Coronary artery (tissue), 2 donors: Measurements from ENCODE around the gene FSD2.
A peak's percentile ranks its signal among the peaks of the same experiment; 100 is the strongest.

Experiments used
- DNase-seq: peaks from one replicate; pipeline ENCODE4 v3.0.0-alpha.2; 2017; ENCODE audit warnings: low spot score
- H3K27ac ChIP-seq, 2 donors: fragments of 200-600 bp; sonication (generic); one replicate each; pipeline ENCODE4 v1.5.1; 2016 to 2019
- H3K4me3 ChIP-seq: fragments of 200-600 bp; sonication (generic); 2 replicates; pipeline ENCODE4 v1.5.1; 2016; ENCODE audit warnings: mild to moderate bottlenecking, moderate library complexity
- CTCF ChIP-seq: fragments of 200-600 bp; sonication (generic); IDR thresholded peaks from one replicate; pipeline ENCODE4 v1.5.1; 2019; ENCODE audit warnings: antibody characterized with exemption

The FSD2 gene

GRCh38 chr15:82812994-82813393 lies 7.1 kb upstream of the FSD2 start:
- TF ChIP-seq CTCF, result no peak
- Histone ChIP-seq H3K4me3 (no peak overlapping the region), H3K27ac (no peak overlapping the region)
- no peak for DNase-seq

- Histone ChIP-seq H3K4me3 (peak overlapping the region; percentile 94), H3K27ac (peak overlapping the region; percentile 99 to 100)
- DNase-seq, result no peak
- no peak for TF ChIP-seq CTCF
Observed at GRCh38 chr15:82810890-82811426, 5.1 kb upstream of the FSD2 start.

- TF ChIP-seq CTCF, result no peak
- H3K4me3 ChIP-seq, result peak overlapping the region; percentile 94
- DNase-seq, result no peak
Observed at GRCh38 chr15:82810061-82810889, 4.4 kb upstream of the FSD2 start.

GRCh38 chr15:82809308-82810060 lies 3.6 kb upstream of the FSD2 start, which contains the start of gene WHAMM:
WHAMM (plus strand) TSS chr15:82809628; CDS start chr15:82809727, 99 bp downstream.
- TF ChIP-seq CTCF, result no peak
- Histone ChIP-seq H3K27ac (peak within 1 kb of the TSS; percentile 99 to 100), H3K4me3 (peak within 1 kb of the TSS; percentile 94)
- peak; percentile 99 for DNase-seq

More at GRCh38 chr15:82810061-82810889, 4.4 kb upstream of the FSD2 start:
- H3K27ac ChIP-seq, result peak overlapping the region; percentile 99 to 100

GRCh38 chr15:82808634-82809041 lies 2.8 kb upstream of the FSD2 start:
- H3K4me3 ChIP-seq, result peak overlapping the region; percentile 94
- H3K27ac ChIP-seq, result peak overlapping the region; percentile 99 to 100
- no peak for TF ChIP-seq CTCF
- DNase-seq, result no peak

GRCh38 chr15:82807920-82808633 lies 2.2 kb upstream of the FSD2 start:
- TF ChIP-seq CTCF, result no peak
- no peak overlapping the region for H3K27ac ChIP-seq
- H3K4me3 ChIP-seq, result no peak overlapping the region
- no peak for DNase-seq
